ENCODE results near the gene ASIC1. TPM values are rescaled to one million over a fixed set of nuclear protein-coding genes. Genes with fewer than 3 reads are reported as not detected.

ASIC1 gene
- total and polyA plus RNA-seq, 7 donors = 0.20 to 0.82 (median 0.32) TPM

- intact Hi-C loops (cut with DNase I) = no loop called here
- TF ChIP-seq, protein P1, sequence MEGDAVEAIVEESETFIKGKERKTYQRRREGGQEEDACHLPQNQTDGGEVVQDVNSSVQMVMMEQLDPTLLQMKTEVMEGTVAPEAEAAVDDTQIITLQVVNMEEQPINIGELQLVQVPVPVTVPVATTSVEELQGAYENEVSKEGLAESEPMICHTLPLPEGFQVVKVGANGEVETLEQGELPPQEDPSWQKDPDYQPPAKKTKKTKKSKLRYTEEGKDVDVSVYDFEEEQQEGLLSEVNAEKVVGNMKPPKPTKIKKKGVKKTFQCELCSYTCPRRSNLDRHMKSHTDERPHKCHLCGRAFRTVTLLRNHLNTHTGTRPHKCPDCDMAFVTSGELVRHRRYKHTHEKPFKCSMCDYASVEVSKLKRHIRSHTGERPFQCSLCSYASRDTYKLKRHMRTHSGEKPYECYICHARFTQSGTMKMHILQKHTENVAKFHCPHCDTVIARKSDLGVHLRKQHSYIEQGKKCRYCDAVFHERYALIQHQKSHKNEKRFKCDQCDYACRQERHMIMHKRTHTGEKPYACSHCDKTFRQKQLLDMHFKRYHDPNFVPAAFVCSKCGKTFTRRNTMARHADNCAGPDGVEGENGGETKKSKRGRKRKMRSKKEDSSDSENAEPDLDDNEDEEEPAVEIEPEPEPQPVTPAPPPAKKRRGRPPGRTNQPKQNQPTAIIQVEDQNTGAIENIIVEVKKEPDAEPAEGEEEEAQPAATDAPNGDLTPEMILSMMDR (IDR thresholded peaks at IDR 0.05) = no peak
- H3K27me3 ChIP-seq (ENCODE audit: insufficient read depth in 3 of 3, low read length in 2 of 3) = no peaks in the 10 kb centered on the region
- DNase-seq = no peak
- H3K9me3 ChIP-seq = no peaks in the 10 kb centered on the region
- no peak overlapping the region for H3K27ac ChIP-seq
- ATAC-seq = no peak
- H3K4me3 ChIP-seq = no peak overlapping the region
- H3K36me3 ChIP-seq (ENCODE audit: insufficient read depth in 1 of 2, low read depth in 1 of 2) = no peaks in the 10 kb centered on the region
- no peaks in the 10 kb centered on the region for H3K4me1 ChIP-seq
- WGBS, 3 donors = 86 to 89% (median 88%) methylated on average over 6 of the region's 6 CpGs
Observed at GRCh38 chr12:50017641-50018040, 39.8 kb upstream of the ASIC1 start.

DNA sequence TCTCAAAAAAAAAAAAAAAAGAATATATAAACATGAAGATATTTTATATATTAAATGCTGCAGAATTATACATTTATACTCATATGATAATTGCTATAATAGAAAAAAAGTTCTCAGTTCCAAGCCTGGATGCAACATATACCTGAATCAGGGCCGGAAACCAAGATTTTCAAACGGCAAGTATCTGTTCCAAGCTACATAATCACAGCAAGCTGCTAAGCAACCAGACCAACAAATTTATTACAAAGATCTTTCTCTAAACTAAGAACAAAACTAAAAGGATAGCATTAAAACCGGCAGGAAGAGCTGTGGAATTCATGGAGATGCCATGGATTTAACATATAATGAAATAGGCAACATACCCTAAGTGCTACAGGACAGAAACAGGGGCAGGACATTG is 39.2 kb upstream of the ASIC1 start:
- no peaks in the 10 kb centered on the region for H3K4me1 ChIP-seq
- no peaks in the 10 kb centered on the region for H3K27me3 ChIP-seq (ENCODE audit: insufficient read depth in 3 of 3, low read length in 2 of 3)
- WGBS, 3 donors = 67 to 73% (median 72%) methylated on average over 3 of the region's 3 CpGs
- DNase-seq (no peak), ATAC-seq (no peak)
- H3K9me3 ChIP-seq = no peaks in the 10 kb centered on the region
- H3K36me3 ChIP-seq (ENCODE audit: insufficient read depth in 1 of 2, low read depth in 1 of 2) = no peaks in the 10 kb centered on the region
- H3K4me3 ChIP-seq = no peak overlapping the region
- no peak overlapping the region for H3K27ac ChIP-seq
- TF ChIP-seq, protein P1 (IDR thresholded peaks at IDR 0.05) = no peak
- intact Hi-C loops (cut with DNase I) = no loop called here

GRCh38 chr12:50018968-50019367 is 38.4 kb upstream of the ASIC1 start:
- Histone ChIP-seq H3K4me1 (no peaks in the 10 kb centered on the region), H3K4me3 (no peak overlapping the region), H3K27me3 (ENCODE audit: insufficient read depth in 3 of 3, low read length in 2 of 3) (no peaks in the 10 kb centered on the region), H3K27ac (no peak overlapping the region), H3K36me3 (ENCODE audit: insufficient read depth in 1 of 2, low read depth in 1 of 2) (no peaks in the 10 kb centered on the region), H3K9me3 (no peaks in the 10 kb centered on the region)
- ATAC-seq (no peak), DNase-seq (no peak)
- intact Hi-C loops (cut with DNase I) = no loop called here
- TF ChIP-seq, protein P1 (IDR thresholded peaks at IDR 0.05) = no peak
- 96 to 98% (median 96%) methylated on average over 2 of the region's 2 CpGs for WGBS, 3 donors

- DNase-seq (no peak), ATAC-seq (no peak)
- intact Hi-C loops (cut with DNase I) = no loop called here
- Histone ChIP-seq H3K36me3 (ENCODE audit: insufficient read depth in 1 of 2, low read depth in 1 of 2) (no peaks in the 10 kb centered on the region), H3K27me3 (ENCODE audit: insufficient read depth in 3 of 3, low read length in 2 of 3) (no peaks in the 10 kb centered on the region), H3K27ac (no peak overlapping the region), H3K9me3 (no peaks in the 10 kb centered on the region), H3K4me1 (no peaks in the 10 kb centered on the region), H3K4me3 (no peak overlapping the region)
- WGBS, 3 donors = 81 to 98% (median 95%) methylated on average over 2 of the region's 2 CpGs
- TF ChIP-seq, protein P1 (IDR thresholded peaks at IDR 0.05) = no peak
Observed at GRCh38 chr12:50019524-50019923, 37.9 kb upstream of the ASIC1 start.

GRCh38 chr12:50021031-50021430 is 36.4 kb upstream of the ASIC1 start:
- Histone ChIP-seq H3K27ac (no peak overlapping the region), H3K36me3 (ENCODE audit: insufficient read depth in 1 of 2, low read depth in 1 of 2) (no peaks in the 10 kb centered on the region), H3K9me3 (no peaks in the 10 kb centered on the region), H3K4me1 (no peaks in the 10 kb centered on the region), H3K27me3 (ENCODE audit: insufficient read depth in 3 of 3, low read length in 2 of 3) (no peaks in the 10 kb centered on the region), H3K4me3 (no peak overlapping the region)
- TF ChIP-seq, protein P1 (IDR thresholded peaks at IDR 0.05) = no peak
- DNase-seq (no peak), ATAC-seq (no peak)
- intact Hi-C loops (cut with DNase I) = no loop called here
- 28 to 31% (median 31%) methylated on average over 4 of the region's 4 CpGs for WGBS, 3 donors
